AG04450 (cell line): Measurements from ENCODE around the gene C6orf132. TPM values are rescaled to one million over a fixed set of nuclear protein-coding genes. Genes with fewer than 3 reads are reported as not detected.

Source experiments
- CTCF ChIA-PET: fragments of 300-600, 350-600 bp; formaldehyde crosslinking; extraction: SDS; loops from one replicate; lab custom pipeline; 2022; ENCODE audit warnings: antibody characterized with exemption, inconsistent platforms; lab: Charles Lee
- POLR2A ChIA-PET: fragments of 350-600 bp; formaldehyde crosslinking; extraction: SDS; loops from one replicate; lab custom pipeline; 2021; ENCODE audit warnings: antibody characterized with exemption, inconsistent platforms; lab: Yijun Ruan, JAX
- DNase-seq: peaks from one replicate; pipeline ENCODE4 v3.0.0-alpha.2; 2011; ENCODE audit warnings: low read depth, low spot score
- H3K27ac ChIP-seq: one replicate; pipeline ENCODE4 v1.5.1; 2012; ENCODE audit warnings: low read depth, low read length, control low read depth
- H3K27me3 ChIP-seq: one replicate; pipeline ENCODE4 v1.6.0; 2012; ENCODE audit warnings: low read length; ENCODE audit not compliant: control insufficient read depth, insufficient read depth
- H3K4me3 ChIP-seq: 2 replicates; pipeline ENCODE4 v1.5.1; 2011; ENCODE audit warnings: mild to moderate bottlenecking, low read depth, low read length, control low read depth
- H3K9me3 ChIP-seq: 2 replicates; pipeline ENCODE4 v1.5.1; 2012; ENCODE audit warnings: low read length; ENCODE audit not compliant: control insufficient read depth, insufficient read depth
- polyA plus RNA-seq: library from polyadenylated mRNA; depleted of rRNA; stranded (reverse); fragments of >200 nt; gene quantifications from 2 replicates; pipeline ENCODE4 v1.2.3, GENCODE V29; 2011
- TF ChIP-seq, protein P1 (sequence below): IDR thresholded peaks from 2 replicates; pipeline ENCODE4 v1.5.1; 2011; ENCODE audit warnings: low read depth, low read length, control low read depth, inconsistent platforms

The C6orf132 gene
- polyA plus RNA-seq, 1 experiment: 0.68 TPM

- Histone ChIP-seq H3K9me3 (no peaks in the 10 kb centered on the region; the same call in 1 of the 2 replicates), H3K27ac (peak overlapping the region; percentile 91), H3K27me3 (no peaks in the 10 kb centered on the region), H3K4me3 (no peak overlapping the region)
- DNase-seq: no peak
- TF ChIP-seq, protein P1, sequence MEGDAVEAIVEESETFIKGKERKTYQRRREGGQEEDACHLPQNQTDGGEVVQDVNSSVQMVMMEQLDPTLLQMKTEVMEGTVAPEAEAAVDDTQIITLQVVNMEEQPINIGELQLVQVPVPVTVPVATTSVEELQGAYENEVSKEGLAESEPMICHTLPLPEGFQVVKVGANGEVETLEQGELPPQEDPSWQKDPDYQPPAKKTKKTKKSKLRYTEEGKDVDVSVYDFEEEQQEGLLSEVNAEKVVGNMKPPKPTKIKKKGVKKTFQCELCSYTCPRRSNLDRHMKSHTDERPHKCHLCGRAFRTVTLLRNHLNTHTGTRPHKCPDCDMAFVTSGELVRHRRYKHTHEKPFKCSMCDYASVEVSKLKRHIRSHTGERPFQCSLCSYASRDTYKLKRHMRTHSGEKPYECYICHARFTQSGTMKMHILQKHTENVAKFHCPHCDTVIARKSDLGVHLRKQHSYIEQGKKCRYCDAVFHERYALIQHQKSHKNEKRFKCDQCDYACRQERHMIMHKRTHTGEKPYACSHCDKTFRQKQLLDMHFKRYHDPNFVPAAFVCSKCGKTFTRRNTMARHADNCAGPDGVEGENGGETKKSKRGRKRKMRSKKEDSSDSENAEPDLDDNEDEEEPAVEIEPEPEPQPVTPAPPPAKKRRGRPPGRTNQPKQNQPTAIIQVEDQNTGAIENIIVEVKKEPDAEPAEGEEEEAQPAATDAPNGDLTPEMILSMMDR: no peak
- POLR2A ChIA-PET: interaction anchor here (0.5 to 1.5 kb wide), 4 partner anchors 9 to 87 kb away, joined by 3 to 7 read pairs (median 4); partner anchors contain the start of gene TAF8
- CTCF ChIA-PET: interaction anchor here (0.7 to 1.8 kb wide), 6 partner anchors 11 to 426 kb away, joined by 3 to 6 read pairs (median 3); partner anchors contain the start of gene UBR2
Observed at GRCh38 chr6:42137194-42137753, 5.1 kb downstream of the C6orf132 start.

- DNase-seq: peak; percentile 42
- H3K27ac ChIP-seq: peak overlapping the region; percentile 91
- no peak overlapping the region for H3K4me3 ChIP-seq
- CTCF ChIA-PET: interaction anchor here (0.7 to 1.8 kb wide), 6 partner anchors 11 to 427 kb away, joined by 3 to 6 read pairs (median 3); partner anchors contain the start of gene UBR2
- TF ChIP-seq, protein P1: peak; percentile 51
- POLR2A ChIA-PET: interaction anchor here (0.5 to 1.5 kb wide), 4 partner anchors 9 to 86 kb away, joined by 3 to 7 read pairs (median 4); partner anchors contain the start of gene TAF8
- no peaks in the 10 kb centered on the region; the same call in 1 of the 2 replicates for H3K9me3 ChIP-seq
- H3K27me3 ChIP-seq: no peaks in the 10 kb centered on the region
Observed at GRCh38 chr6:42136508-42137193, 5.8 kb downstream of the C6orf132 start.

DNA sequence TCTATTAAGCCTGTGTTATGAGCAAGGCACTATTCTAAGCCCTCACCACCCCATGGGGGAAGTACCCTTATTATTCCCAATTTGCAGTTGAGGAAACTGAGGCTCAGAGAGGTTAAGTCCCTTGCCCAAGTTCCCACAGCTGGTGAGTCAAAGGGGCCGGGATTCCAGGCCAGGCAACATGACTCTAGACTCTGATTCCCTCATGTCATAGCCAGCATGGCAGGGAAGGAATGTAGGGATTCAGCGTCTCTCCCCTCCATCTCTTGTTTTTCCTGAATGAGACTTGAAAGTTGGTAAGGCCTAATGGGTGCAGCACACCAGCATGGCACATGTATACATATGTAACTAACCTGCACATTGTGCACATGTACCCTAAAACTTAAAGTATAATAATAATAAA, 6.7 kb downstream of the C6orf132 start:
- Histone ChIP-seq H3K27me3 (no peaks in the 10 kb centered on the region), H3K4me3 (no peak overlapping the region), H3K9me3 (no peaks in the 10 kb centered on the region; the same call in 1 of the 2 replicates), H3K27ac (no peak overlapping the region)
- DNase-seq: no peak
- CTCF ChIA-PET: interaction anchor here (0.5 to 1.4 kb wide), 2 partner anchors 17 to 428 kb away, joined by 3 read pairs; partner anchors contain the start of gene UBR2
- TF ChIP-seq, protein P1: no peak
- POLR2A ChIA-PET: interaction anchor here (1.5 kb wide), 1 partner anchor 10 kb away, joined by 4 read pairs; no protein-coding TSS in a partner anchor

- ChIA-PET CTCF (interaction anchor here (0.5 kb wide), 1 partner anchor 16 kb away, joined by 3 read pairs; no protein-coding TSS in a partner anchor), POLR2A (no interaction called here)
- H3K9me3 ChIP-seq: no peaks in the 10 kb centered on the region; the same call in 1 of the 2 replicates
- DNase-seq: no peak
- no peak overlapping the region for H3K27ac ChIP-seq
- TF ChIP-seq, protein P1: no peak
- H3K27me3 ChIP-seq: no peaks in the 10 kb centered on the region
- no peak overlapping the region for H3K4me3 ChIP-seq
Observed at GRCh38 chr6:42135161-42135560, 7.3 kb downstream of the C6orf132 start.
